HG02870 (cell line): ENCODE measurements around the gene MOCS2.

Experiments
- ATAC-seq: cut with Tn5 transposase; IDR thresholded peaks from one replicate; pipeline ENCODE4 v1.9.1; 2021; ENCODE audit warnings: mild to moderate bottlenecking, moderate library complexity; ENCODE audit not compliant: unreplicated experiment

Gene MOCS2

GRCh38 chr5:53055365-53055764 lies 54.2 kb downstream of the MOCS2 start:
- ATAC-seq = no peak

GRCh38 chr5:53053364-53053763 lies 56.2 kb downstream of the MOCS2 start:
- no peak for ATAC-seq

GRCh38 chr5:53052499-53052898 lies 57.1 kb downstream of the MOCS2 start:
- ATAC-seq = no peak

GRCh38 chr5:53048248-53048647 lies 61.3 kb downstream of the MOCS2 start:
- ATAC-seq = no peak
